Amniotic epithelial cell (primary cell): Measurements from ENCODE around the gene SHISA6.
"Not testable (repeated sequence)": the region's sequence is repeated elsewhere in the genome, so short reads cannot be mapped to it uniquely, and the experiment has no call there.

Source experiments
- DNase-seq: peaks from one replicate; pipeline ENCODE4 v3.0.0-alpha.2; 2010; ENCODE audit warnings: low read depth

Gene SHISA6

DNA sequence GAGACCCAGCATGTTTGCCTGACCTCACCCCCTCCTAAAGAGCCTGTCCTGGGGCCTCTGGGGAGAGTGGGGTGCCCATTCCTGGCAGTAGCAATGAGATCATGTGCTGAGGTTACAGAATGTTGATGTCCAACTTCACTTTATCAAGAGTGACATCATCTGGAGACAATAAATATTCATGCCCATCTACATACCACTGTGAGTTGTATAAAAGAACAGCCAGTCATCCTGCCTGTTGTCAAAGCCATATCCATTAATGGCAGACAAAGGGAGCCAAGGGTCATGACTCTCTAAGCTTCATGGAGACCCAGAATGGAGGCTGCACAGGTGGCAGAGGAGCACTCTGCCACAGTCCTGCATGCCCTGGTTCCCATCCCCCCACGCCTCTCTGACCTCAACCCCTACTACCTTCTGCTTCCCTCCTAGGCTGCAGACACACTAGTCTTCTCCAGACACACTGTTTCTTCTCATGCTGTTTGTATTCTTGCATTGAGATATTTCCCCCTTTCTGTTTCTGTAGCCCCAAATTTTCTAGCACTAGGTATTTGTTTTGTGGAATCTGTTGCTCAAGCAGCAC is 27.1 kb downstream of the SHISA6 start:
- no peak for DNase-seq

DNA sequence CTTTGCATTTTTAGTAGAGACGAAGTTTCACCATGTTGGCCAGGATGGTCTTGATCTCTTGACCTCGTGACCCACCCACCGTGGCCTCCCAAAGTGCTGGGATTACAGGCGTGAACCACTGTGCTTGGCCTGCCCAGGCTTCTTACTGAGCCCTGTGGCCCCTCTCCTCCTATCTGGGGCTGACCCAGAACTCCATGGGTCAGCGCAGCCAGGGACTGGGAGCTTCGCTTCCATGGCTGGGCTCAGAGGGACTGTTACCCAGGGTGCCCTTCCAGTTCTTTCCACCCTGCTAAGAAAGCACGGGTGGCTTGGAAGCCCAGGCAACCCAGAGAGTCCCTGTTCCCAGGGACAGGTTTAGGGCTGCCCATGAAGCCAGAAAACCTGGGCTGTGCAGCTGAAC is 28.2 kb downstream of the SHISA6 start:
- DNase-seq = no peak

DNA sequence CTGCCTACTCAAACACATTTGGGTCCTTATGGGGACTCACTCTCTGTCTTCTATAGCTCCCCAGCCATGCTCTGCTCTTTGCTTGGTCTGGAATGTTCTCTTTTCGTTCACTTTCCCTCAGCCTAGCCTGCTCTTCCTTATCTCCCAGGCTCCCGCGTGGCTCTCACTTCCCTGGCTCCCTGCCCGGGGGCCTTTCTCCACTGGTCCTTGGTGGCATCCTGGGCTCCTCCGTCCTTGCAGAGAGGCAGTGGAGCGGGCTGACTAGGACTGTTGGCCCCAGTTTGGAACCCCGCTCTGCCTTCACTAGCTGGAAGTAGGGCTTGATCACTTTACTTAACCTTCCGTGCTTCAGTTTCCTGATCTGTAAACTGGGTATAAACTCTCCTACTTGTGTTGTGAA is 31.2 kb downstream of the SHISA6 start:
- no peak for DNase-seq

DNA sequence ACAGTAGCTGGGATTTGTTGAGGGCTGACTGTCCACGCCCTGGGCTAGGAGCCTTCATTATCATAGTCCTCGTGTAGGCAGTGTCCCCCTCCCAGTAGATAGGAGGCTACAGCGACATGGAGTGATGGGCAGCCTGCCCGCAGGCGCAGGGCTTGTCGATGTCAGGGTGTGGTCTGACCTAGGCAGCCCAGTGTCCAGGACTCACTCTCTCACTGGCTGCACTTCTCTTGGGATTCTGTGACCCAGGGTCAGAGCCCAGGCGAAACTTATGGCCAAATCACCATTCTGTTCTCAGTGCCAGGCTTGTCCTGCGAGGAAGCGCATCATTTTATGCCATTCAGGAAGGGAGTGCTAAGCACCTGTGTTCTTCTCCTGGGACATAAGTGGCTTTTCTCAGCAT is 32.6 kb downstream of the SHISA6 start:
- DNase-seq = no peak

DNA sequence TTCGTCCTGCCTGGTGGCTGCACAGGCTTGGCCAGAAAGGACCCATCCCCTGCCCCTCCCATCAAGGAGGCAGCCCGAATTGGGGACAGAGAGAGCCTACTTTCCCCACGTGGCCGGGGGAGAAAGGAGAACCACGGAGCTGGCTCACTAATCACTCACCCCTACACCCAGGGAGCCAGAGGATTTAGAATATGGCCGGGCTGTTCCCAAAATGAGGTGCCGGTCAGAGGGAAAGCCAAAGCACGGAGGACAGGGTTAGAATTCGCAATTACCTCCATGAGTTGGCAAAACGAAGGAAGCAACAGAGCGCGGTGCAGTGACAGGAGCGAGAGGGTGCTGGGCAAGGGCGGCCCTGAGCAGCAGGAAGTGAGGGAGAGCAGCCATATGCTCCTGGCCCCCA is 33.1 kb downstream of the SHISA6 start:
- DNase-seq = no peak

DNA sequence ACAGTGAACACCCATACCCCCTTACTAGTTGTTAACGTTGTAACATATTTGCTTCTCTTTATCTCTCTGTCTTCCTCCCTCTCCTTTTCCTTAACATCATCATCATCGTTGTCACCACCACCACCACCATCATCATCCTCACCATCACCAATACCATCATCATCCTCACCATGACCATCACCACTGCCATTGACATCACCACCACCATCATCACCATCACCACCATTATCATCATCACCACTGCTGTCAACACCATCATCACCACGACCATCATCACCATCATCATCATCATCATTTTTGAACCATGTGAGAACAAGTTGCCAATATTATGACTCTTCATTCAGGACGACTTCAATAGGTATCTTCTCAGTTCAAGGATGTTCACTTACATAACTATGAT is 35.5 kb downstream of the SHISA6 start:
- DNase-seq = no peak

DNA sequence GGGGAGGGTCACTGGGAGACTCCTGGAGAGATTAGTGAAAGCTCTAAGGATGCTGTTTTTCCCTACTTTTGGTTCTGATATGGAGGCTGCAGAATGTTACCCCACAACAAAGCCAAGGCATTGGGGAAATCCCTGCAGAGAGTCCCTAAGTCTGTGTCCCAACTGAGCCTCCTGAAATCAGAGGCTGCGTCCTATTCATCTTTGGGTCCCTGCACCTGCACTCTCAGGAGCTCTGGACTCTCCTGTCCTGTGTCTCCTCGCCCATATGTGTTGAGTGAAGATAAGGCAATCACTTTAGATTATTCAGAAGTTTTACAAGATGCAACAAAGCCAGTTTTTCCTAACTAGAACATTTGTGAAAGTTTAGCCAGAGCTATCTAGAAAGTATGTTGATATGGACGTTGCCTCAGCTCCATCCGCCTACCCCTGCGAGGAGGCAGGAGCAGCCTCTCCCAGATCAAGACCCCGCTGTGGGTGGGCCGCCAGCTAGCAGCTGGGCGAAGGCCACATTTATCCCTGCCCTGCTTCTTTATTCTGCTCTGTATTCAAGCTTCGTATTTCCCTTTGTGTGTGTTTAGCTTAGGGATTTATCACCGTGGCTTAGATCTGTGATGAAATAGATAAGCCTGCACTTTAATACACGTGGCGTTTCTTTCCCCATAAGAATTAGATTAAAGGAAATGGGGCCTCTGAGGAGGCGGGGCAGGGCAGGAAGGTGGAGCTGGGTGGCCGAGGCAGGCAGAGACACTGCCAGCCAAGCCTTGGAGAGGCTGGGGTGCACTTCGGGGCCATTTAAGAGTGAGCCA is 37.4 kb downstream of the SHISA6 start:
- no peak for DNase-seq

DNA sequence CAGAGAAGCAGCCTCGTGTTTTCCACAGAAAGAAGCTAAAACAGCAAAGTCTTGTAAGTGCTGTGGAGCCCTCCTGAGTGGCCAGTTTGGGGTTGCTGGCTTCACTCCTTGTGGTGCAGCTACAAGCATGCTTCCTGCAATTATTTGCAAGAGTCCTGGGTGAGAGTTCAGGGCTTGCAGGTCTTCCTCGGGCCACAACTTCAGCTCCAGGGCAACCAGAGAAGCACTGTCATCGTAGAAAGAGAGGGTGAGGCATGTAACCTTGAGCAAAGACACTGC is 37.9 kb downstream of the SHISA6 start:
- no peak for DNase-seq

DNA sequence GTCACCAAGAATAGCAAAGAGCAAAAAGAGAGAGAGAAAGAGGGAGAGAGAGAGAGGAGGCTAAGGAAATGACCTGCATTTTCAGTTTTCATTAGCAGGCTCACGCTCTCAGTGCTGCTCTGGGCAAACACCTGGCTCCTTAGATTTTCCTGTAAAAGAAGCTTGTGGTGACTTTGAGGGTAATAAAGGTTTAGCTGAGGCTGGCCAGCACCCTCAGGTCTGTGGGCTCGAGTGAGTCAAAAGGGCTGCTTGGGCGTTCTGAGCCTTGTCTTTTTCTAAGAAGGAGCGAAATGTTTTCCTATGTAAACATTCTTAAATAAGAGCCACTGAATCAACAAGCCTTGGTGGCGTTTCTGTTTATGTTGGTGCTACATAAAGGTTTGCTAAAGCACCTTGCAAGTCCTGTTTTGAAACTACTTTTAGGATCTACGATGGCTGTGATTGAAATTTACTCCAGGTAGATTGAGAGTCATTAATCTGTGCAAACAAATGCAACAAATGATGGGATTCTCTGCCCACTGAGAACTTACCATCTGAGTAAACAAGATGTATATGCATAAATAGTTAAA is 38.8 kb downstream of the SHISA6 start:
- no peak for DNase-seq

DNA sequence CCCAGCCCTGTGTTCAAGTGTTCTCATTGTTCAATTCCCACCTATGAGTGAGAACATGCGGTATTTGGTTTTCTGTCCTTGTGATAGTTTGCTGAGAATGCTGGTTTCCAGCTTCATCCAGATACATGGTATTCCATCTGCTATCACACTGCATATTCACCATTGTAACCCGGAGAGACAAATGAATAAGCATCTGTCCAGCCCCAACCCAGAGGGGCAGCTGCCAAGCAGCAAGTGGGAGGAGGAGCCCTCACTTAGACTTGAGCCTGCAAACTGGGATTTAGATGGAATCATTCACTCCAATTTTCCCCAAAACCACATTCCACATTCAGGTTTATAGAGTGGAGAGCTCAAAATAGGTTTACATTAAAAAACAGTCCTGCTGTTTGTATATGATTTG is 41.6 kb downstream of the SHISA6 start:
- no peak for DNase-seq

DNA sequence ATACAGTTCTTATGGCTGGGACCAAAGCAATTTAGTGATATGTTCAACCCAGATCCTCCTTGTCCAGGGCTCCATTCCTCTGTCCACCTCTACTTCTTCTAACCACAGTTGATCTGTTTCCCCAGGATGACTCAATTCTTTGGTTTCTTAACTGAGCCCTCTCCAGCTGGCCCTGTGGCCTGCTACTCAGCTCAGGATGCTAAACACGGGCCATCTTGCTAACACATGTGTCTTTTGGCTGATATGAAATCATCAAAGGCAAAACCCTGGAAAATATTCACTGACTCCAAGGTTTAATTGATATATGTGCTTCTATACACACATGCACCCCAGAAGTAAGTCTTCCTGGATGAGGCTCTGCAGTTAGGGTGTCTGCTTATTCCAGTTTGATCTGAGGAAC is 43.8 kb downstream of the SHISA6 start:
- no peak for DNase-seq

DNA sequence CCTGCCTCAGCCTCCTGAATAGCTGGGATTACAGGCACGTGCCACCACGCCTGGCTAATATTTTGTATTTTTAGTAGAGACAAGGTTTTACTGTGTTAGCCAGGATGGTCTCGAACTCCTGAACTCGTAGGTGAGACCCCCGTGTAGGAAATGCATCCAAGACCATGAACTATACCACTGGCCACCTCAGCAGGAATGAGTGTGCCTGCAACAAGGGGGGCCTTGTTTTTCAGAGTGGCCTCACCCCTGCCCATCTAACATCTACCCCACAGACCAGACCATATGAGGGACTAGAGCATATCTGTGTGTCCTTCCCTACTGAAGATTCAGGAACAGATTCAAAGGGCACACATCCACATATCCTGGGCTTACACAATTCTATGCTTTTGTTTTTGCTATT is 44.9 kb downstream of the SHISA6 start:
- no peak for DNase-seq

DNA sequence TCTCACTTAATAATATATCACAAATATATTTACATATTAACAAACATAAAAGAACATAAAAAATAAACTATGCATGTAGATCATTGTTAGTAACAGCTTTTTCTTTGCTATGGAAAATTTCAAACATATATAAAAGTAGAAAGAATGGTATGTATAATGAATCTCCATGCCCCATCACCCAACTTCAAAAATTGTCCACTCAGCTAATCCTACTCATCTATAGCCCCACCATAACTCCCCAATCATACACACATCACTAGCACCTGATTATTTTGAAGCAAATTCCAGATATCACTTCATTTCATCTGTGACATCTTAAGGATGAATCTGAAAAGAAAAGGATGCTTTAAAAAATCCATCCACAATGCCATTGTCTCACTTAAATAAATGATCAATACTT is 46.8 kb downstream of the SHISA6 start:
- no peak for DNase-seq

DNA sequence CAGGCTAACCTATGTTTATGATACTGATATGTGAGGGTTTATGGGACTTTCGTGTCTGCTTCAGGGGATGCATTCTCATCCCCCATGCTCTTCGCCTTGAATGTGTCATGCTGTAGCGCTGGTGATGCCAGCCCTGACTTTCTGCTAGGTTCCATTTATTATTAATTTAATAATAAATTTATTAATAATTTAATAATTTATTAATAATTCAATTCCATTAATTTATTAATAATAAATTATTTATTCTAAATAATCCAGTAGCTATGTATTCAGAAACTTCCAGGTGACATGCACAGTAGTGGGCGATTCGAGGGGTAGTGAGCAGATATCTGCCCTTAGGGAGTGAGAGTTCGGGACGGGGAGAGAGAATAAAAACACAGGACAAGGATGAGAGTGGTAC is 49.8 kb downstream of the SHISA6 start:
- no peak for DNase-seq

DNA sequence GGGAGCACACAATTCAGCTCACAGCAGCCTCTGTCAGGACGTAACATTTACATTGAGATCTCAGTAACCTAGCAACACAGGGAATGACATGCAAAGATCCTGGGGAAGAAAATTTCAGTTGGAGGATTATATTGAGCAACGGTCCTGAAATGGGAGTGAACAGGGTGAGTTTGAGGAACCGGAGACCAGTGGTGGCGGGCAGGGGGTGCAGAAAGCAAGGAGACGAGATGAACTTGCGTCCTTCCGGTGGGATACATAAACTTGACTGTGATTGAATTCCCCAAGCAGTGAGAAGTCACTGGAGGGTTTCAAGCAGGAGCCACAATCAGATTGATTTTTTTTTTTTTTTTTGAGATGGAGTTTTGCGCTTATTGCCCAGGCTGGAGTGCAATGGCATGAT is 51.5 kb downstream of the SHISA6 start:
- DNase-seq = no peak

DNA sequence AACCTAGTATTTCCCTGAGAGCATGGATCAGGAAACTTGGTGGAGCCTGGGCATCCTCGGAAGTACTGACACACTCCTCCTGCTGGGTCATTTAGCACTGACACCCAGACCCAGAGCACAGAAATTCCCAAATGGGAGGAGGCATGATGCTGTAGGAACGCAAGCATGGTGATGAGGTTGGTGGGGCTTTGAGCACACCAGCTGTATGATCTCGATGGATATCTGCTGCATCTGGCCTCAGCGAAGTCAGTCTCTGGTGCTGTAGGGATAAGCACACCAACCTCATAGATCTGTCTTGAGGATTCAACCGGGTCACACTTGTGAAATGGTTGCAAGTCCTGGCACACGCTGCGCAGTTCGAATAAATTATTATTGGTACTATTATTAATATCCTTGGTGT is 52.5 kb downstream of the SHISA6 start:
- no peak for DNase-seq

DNA sequence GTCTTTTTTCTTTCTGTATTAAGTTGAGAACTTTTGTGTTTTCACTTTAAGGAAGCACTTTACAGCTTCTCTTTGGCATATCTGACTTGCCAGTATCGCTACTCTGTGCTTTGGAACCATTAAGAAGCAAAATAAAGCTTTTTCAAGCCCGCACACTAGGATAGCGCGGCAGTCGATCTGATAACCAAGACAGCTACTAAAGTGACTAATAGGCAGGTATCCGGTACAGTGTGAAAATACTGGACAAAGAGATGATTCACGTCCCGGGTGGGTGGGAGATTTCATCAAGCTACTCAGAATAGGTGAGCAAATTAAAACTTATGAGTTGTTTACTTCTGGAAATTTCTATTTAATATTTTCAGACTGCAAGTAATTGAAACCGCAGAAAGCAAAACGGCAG is 53.8 kb downstream of the SHISA6 start:
- DNase-seq = no peak

DNA sequence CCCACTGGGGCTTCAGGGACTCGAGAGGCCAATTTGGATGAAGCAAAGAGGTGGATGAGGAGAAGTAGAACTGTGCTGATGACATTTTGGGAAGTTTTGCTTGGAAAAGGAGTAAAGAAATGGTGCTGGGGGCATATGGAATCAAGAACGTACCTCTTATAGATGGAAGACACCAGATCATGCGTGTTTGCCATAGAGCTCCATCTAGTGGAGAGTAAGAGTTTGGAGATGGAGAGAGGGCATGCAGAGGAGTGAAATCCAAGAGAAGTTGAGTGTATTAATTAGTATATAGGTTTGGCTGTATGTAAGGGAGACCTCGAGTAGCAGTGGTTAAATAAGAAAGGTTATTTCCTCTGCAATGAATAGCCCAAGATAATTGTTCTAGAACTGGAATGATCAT is 56.0 kb downstream of the SHISA6 start:
- no peak for DNase-seq

DNA sequence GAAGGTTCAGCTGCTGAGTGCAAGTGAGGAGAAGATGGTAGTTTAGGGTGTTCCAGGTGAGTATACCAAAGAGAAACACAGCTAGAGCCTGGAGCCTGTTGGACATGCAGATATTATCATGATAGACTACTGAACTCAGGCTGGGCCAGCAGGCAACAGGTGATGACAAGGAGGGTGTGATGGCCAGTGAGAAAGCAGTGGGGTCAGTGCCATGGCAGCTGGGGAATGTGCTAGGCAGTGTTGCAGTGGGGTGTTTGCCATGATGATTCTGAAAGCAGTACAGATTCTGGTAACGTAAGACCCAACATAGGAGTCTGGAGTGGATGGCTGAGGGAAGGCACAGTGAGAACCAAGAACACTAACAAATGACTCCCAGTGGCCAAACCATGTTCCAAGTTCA is 57.4 kb downstream of the SHISA6 start:
- no peak for DNase-seq

DNA sequence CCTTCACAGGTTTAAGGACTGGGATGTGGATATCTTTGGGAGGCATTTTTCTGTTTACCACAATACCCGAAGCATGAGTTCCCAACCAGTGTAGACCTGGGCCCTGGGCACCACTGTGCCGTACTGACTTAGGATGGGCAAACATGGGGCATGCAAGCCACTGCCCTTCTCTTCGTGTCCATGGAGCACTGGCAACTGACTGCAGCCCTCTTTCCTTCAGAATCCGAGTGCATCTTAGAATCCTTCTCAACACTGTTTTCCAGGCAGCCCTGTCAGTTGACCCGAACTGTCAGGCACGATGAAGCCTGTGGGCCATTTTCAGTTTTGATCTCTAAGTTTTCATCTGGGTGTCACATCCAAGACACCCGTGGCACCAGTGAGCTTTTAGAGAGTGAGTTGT is 59.2 kb downstream of the SHISA6 start:
- no peak for DNase-seq

DNA sequence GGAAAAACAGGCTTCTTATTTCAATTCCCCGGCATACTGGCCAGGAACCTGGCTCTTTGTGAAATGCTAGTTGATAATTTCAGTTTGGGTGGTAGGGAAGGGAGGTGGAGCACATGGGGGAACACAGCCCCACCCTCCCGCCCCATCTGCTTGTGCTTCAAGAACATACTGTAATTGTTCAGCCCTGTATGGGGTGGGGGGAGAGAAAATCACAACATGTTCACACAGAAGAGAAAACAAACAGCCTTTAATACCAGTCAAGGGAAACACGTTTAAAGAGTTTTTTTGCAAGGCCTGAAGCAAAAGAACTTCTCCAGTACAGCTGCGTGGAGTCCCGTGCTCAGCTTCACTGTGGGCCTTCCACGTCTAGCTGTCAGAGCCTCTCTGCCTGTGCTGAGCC is 59.7 kb downstream of the SHISA6 start:
- no peak for DNase-seq

DNA sequence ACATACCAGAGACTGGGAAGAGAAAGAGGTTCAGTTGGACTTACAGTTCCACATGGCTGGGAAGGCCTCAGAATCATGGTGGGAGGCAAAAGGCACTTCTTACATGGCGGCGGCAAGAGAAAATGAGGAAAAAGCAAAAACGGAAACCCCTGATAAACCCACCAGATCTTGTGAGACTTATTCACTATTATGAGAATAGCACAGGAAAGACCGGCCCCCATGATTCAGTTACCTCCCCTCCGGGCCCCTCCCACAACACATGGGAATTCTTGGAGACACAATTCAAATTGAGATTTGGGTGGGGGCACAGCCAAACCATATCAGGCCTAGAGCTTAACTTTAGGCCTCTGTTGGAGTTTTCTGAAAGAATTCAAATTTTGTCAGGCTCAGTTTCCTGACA is 60.9 kb downstream of the SHISA6 start:
- not testable (repeated sequence) for DNase-seq

DNA sequence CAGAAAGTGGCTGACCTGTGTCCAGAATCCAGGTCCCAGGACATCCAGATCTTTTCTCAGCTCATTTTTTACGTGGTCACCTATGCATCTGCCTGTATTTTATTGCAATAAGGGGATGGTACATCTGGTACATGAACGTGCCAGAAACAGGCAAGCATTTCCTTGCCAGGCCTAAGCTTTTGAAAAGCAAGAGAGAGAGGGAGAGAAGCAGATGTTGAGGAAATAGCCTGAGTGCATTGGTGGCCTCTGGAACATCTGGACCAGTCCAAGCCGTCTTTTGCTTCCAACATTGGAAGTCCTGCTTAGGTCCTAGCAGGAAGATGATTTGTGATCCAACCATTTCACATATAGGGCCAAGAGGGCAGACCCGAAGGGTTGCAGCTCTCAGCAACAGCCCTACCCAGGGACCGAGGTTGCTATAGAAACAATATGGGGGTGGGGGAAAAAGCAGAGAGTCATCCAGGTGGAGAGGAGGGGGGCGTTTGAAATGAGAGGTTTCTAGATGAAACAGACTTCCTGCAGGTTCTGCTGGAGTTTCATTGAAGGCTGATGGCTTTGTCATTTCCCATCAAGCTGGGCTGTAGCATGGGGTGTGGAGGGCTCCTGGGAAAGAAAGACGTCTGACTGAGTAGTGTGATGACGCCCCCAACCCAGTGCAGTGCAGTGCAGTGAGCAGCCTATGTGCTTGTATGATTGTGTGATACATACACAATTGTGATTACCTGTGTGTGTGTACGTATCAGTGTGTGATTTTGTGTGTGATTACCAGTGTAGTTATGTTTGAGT is 61.6 kb downstream of the SHISA6 start:
- DNase-seq = no peak
